ENCODE data around the gene STK36.

The STK36 gene

DNA sequence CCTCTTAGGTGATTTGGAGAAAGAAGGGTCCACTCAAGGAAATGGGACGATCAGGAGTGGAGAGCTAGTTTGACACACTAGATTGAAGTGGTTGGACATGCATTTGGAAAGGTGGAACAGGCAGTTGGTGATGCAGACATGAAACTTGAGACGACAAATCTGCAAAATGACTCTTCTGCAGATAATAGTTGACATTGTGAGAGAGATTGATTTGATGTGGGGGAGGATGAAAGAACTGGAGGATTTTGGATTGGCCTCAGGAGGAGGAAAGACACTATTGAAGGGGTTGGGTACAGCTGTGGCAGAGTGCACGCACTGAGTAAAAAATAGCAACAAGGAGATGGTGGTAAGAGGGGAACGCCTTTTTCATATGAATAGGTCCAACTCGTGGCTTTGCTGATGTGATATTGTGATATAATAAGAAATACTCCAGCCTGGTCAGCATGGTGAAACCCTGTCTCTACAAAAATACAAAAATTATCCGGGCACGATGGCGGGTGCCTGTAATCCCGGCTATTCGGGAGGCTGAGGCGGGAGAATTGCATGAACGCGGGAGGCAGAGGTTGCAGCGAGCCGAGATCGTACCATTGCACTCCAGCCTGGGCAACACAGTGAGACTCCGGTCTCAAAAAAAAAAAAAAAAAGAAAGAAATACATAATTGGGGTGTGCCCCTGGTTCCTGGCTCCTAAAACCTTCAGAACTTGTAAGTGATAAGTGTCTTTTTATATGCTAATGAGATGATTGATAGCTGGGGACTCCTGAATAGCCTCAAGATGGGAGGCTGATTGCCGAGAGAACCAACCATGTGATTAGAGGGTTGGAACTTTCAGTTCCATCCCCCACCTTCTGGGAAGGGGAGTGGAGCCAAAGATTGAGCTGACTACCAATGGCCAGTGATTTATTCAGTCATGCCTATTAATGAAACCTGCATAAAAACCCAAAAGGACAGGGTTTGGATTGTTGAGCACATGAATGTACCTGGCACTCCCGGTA lies 48.5 kb downstream of the STK36 start:
- no peak for FAIRE-seq

DNA sequence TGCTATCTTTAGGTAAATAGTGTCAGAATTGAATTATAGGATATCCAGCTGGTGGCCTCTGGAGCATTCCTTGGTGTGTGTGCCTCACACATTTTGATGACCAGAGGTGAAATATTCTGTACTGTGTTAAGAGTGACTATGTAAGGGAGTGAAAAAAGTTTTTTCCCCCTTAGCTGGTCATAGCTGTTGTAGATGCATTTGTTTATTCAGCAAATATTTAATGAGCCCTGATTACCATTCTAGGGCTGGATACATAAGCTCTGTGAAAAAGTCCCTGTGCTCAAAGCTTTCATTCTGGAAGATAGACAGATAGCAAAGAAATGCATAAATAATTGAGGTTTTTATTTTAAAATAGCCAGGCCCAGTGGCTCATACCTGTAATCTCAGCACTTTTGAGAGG lies 49.6 kb downstream of the STK36 start:
- FAIRE-seq: no peak

DNA sequence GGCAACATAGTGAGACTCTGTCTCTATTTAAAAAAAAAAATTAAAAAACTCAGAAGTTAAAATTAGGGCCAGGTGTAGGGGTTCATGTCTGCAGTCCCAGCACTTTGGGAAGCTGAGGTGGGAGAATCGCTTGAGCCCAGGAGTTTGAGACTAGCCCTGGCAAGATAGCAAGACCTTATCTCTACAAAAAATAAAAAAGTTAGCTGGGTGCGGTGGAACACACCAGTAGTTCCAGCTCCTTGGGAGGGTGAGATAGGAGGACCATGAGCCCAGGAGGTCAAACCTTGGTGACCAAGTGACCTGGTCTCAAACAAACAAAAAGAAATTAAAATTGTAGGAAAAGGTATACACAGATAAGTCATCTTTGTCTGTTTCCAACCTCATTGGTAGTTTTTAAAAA lies 50.0 kb downstream of the STK36 start:
- no peak for FAIRE-seq

DNA sequence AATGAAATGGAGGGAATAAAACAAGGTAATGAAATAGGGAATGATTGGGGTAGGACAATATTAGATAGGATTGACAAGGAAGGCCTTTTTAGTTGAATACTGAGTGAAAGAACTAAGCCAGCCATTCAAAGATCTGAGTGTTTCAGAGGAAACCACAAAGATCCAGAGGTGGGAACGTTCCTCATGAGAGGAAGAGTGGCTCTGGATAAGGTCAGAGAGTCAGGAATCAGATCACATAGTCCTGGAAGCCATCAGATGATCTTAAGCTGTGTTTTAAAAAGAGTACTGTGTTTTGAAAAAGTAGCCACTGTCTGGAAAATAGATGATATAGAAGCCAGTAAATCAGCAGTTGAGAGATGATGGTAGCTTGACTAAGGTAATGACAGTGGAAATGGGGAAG lies 50.5 kb downstream of the STK36 start:
- FAIRE-seq: no peak

GRCh38 chr2:218722876-218723785 lies 51.2 kb downstream of the STK36 start:
- no peak for FAIRE-seq

- no peak for FAIRE-seq
Observed at GRCh38 chr2:218726004-218726574, 54.2 kb downstream of the STK36 start.

DNA sequence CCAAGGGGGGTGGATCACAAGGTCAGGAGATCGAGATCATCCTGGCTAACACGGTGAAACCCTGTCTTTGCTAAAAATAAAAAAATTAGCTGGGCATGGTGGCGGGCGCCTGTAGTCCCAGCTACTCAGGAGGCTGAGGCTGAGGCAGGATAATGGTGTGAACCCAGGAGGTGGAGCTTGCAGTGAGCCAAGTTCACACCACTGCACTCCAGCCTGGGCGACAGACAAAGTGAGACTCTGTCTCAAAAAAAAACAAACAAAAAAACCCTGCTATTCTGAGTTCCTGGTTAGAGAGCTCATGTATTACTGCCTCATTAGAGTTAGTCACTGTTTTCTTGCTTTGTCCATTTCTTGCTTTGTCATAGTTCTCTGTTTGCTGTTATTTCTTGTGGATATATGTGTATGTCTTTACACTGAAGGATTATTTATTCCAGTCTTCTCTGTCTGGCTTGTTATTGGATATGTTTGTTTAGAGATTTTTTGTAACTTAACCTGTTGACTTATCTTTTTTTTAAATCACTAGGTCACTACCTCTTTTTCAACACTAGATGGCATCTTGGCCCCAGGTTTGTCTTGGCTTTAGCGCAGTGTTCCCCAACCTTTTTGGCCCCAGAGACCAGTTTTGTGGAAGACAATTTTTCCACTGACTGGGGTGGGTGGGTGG lies 55.7 kb downstream of the STK36 start:
- no peak for FAIRE-seq

- no peak for FAIRE-seq
Observed at GRCh38 chr2:218729640-218730039, 57.8 kb downstream of the STK36 start.

- no peak for FAIRE-seq
Observed at GRCh38 chr2:218732052-218732760, 60.3 kb downstream of the STK36 start.

DNA sequence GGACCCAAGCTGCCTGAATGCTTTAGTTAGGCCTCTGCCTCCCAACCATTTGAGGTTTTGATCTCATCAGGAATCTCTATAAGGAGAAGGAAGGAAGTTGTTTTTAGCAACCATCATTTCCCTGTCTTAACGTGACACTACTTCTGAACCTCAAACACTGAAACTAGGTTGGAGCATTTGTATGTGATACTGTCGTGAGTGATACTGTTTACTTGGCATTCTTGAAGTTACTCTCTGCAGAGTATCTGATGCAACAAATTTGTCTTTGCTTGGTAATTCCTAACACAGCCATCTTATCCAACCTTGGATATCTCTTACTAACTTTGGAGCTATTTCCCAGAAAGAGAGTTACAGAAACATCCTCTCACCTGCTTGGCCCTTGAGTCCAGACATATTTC lies 60.9 kb downstream of the STK36 start:
- no peak for FAIRE-seq

DNA sequence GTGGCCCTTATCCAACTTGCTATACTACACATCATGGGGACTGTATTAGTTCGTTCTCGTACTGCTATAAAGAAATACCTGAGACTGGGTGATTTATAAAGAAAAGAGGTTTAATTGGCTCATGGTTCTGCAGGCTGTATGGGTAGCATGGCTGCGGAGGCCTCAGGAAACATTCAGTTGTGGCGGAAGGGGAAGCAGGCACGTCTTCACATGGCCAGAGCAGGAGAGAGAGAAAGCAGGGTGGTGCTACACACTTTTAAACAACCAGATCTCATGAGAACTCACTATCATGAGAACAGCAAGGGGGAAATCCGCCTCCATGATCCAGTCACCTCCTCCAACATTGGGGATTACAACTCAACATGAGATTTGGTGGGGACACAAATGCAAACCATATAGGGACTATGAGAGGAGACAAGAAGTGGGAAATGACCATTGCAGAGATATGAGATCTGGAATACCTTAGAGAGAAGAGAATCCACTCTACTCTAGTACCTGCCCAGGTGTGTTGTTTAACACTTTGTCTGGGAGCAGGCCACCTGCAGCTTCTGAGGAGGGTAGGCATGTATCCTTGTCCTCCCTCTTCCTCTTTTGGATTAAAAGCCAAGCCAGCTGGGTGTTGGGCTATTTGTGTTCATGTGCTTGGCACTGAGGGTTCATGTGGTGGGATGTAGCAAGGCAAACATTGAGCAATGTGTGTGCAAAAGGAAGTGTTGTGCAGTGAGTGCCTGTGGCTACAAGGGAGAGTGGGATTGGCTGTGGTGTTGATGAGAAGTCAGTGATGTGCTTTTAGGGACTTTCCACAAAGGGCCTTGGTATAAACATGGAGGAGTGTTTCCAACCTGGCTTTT lies 61.5 kb downstream of the STK36 start:
- FAIRE-seq: no peak

DNA sequence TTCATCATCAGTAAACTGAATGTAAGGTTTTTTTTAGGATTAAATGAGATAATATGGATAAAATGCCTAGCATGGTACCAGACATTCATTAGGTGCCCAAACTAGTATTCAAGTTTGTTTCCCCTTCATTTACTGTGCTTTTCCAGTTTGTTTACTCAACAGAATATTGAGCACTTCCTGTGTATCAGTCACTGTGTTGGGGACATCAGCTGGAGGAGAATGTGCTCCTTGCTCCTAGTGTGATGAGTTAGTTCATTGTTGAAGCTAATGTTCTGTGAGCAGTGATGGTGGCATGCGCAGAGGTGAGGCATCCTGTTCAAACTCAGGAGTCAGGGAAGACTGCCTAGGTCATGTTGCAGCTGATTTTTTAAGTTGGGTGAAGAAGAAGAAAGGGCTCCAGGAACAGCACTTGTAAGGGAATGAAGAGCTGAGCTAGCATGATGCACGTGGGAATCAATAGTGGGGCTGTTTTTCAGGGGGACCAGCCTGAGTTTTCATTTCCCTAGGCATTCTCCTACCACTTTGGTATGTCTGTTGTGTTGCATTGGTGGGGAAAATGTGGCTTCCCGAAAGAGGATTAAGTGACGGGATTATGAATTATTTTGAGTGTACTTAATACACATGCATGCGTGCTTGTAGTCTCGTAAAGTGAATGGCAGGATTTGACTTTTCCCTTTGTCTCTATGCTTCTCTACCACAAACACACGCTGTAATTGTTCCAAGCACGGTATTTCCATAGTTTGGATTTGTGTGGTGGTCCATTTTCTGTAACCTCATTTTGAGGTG lies 62.5 kb downstream of the STK36 start:
- no peak for FAIRE-seq

DNA sequence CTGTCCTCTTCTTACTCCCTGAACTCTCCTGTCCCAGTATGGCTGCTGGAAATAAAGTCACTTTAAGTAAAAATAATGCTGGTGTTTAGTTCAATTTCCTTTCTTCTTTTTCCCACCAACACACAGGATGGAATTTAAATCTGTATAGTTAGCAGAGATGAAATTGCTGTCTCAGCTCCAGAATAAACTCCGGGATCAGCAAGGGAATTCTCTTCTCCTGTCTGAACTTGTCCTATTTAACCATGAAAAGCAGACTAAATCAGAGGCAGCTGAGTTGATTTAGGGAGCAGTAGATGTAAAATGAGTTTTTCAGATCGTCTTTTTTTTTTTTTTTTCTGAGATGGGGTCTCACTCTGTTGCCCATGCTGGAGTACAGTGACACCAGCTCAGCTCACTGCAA lies 64.6 kb downstream of the STK36 start:
- FAIRE-seq: no peak

- FAIRE-seq: no peak
Observed at GRCh38 chr2:218743068-218743467, 71.2 kb downstream of the STK36 start.

DNA sequence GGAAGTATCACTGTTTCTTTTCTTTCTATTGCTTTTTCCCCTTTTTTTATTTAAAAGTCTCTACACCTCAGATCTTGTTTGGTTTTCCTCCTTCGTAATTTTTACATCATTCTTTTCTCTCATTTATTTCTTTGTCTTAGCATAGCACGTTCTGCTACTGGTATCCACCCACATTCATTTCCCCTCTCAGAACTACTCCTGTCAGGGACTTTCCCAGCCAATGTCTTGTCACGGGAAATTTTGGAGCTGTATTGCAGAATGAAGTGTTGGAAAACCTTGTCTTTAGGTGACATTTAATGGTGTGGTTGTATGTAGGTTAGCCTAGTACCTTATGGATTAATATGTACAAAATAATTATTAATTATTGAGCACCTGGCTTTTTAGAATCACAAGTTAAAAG lies 72.7 kb downstream of the STK36 start:
- FAIRE-seq: no peak

DNA sequence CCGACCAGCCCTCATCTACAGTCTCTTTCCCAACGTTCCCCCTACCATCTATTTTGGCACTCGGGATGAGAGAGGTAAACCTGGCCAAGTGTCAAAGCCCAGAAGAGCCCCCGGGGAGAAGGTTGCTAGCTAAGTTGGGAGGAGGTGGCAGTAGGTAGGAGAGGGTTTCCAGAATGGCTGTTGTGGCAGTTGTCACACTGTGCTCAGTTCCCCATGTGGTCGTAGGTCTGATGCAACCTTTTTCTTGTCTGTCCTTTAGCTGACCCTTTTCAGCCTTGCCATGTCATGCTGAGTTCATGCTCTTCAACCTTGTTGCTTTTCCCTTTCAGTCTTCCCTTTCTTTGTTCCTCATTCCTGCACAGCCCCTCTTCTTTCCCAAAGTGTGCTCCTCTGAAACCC lies 73.3 kb downstream of the STK36 start:
- no peak for FAIRE-seq

- FAIRE-seq: no peak
Observed at GRCh38 chr2:218745559-218746469, 73.9 kb downstream of the STK36 start.

DNA sequence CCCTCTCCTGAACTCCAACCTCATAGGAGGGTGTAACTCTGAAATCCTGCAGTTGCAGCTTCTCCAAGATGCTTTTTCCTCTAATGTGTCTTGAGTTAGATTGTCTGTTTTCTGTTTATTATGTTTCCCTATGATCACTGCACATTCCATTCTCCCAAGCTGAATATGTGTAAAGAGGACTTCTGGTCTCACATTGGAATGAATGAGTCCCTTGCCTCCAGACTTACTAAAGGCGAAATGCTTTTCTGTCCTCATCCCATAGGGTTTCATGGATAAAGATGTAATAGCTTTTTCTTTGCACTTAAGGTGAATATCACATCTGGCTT lies 74.5 kb downstream of the STK36 start:
- no peak for FAIRE-seq

GRCh38 chr2:218746960-218747359 lies 75.1 kb downstream of the STK36 start:
- no peak for FAIRE-seq

All from islet of Langerhans (tissue), 1 donor.